PC-9 (cell line): ENCODE data around the gene CCDC150. TPM values are rescaled to one million over a fixed set of nuclear protein-coding genes. Genes with fewer than 3 reads are reported as not detected.

ENCODE experiments used
- BruUV-seq: library from RNA; stranded (reverse); fragments of 400-500 nt; replicated peaks from 2 replicates; lab custom pipeline; 2021; lab: Mats Ljungman, UMichigan
- CTCF ChIA-PET: fragments of 300-600 bp; sonication (Branson Sonifier 250); formaldehyde crosslinking; loops from one replicate; lab custom pipeline; 2022; ENCODE audit warnings: antibody characterized with exemption; lab: Charles Lee
- POLR2A ChIA-PET: fragments of 300-600 bp; sonication (Branson Sonifier 250); formaldehyde crosslinking; loops from one replicate; lab custom pipeline; 2022; ENCODE audit warnings: antibody characterized with exemption; ENCODE audit not compliant: unreplicated experiment; lab: Charles Lee
- DNase-seq, 2 experiments: peaks; one replicate each; pipeline versions ENCODE4 v3.0.0 to v3.0.0-alpha.2; 2015 to 2022; ENCODE audit warnings: mixed read lengths in 1 of 2
- H2AFZ ChIP-seq: fragments of 200-600 bp; sonication (generic); 2 replicates; pipeline ENCODE4 v1.8.1; 2017; ENCODE audit warnings: antibody characterized with exemption
- H3F3A ChIP-seq: fragments of 200-600 bp; sonication (generic); 2 replicates; pipeline ENCODE4 v1.8.1; 2017; ENCODE audit warnings: antibody characterized with exemption, mild to moderate bottlenecking, low read depth; ENCODE audit not compliant: insufficient read depth
- H3K27ac ChIP-seq: fragments of 200-600 bp; sonication (generic); 2 replicates; pipeline ENCODE4 v1.6.1; 2016; ENCODE audit warnings: mixed run types
- H3K27me3 ChIP-seq: fragments of 200-600 bp; sonication (generic); 2 replicates; pipeline ENCODE4 v1.6.1; 2016; ENCODE audit warnings: low read depth, mixed run types; ENCODE audit not compliant: insufficient read depth
- H3K36me3 ChIP-seq: fragments of 200-600 bp; sonication (generic); 2 replicates; pipeline ENCODE4 v1.6.1; 2016; ENCODE audit warnings: low read depth, mixed run types
- H3K4me1 ChIP-seq: fragments of 200-600 bp; sonication (generic); replicated peaks from 2 replicates; pipeline ENCODE4 v1.6.1; 2016; ENCODE audit warnings: mixed run types; ENCODE audit not compliant: insufficient read depth
- H3K4me2 ChIP-seq: fragments of 200-600 bp; sonication (generic); 2 replicates; pipeline ENCODE4 v1.6.1; 2017; ENCODE audit warnings: mixed run types
- H3K4me3 ChIP-seq: fragments of 200-600 bp; sonication (generic); 2 replicates; pipeline ENCODE4 v1.6.1; 2016; ENCODE audit warnings: mixed run types
- H3K79me2 ChIP-seq: fragments of 200-600 bp; sonication (generic); 2 replicates; pipeline ENCODE4 v1.6.1; 2017; ENCODE audit warnings: low read depth, mixed run types
- H3K9me2 ChIP-seq: fragments of 200-600 bp; sonication (generic); 2 replicates; pipeline ENCODE4 v1.8.1; 2017; ENCODE audit warnings: mild to moderate bottlenecking; ENCODE audit not compliant: insufficient read depth
- H3K9me3 ChIP-seq: fragments of 200-600 bp; sonication (generic); 2 replicates; pipeline ENCODE4 v1.8.1; 2016; ENCODE audit warnings: low read depth; ENCODE audit not compliant: insufficient read depth
- H4K20me1 ChIP-seq: fragments of 200-600 bp; sonication (generic); 2 replicates; pipeline ENCODE4 v1.8.1; 2017; ENCODE audit not compliant: insufficient read depth
- CTCF ChIP-seq: fragments of 200-600 bp; sonication (generic); conservative IDR thresholded peaks from 2 replicates; pipeline ENCODE4 v1.6.1; 2017; ENCODE audit warnings: mixed run types, antibody characterized with exemption, mild to moderate bottlenecking, moderate library complexity
- EZH2 ChIP-seq: fragments of 200-600 bp; sonication (generic); IDR thresholded peaks from 2 replicates; pipeline ENCODE4 v1.8.0; 2017; ENCODE audit warnings: antibody characterized with exemption, low read depth
- intact Hi-C: fragments of 100-400 bp; cut with micrococcal nuclease; formaldehyde crosslinking; loops from one replicate; pipeline ENCODE4 v1.10.0; 2022; ENCODE audit not compliant: unreplicated experiment
- total RNA-seq: library from RNA; stranded (reverse); gene quantifications from 2 replicates; pipeline ENCODE4 v1.2.3, GENCODE V29; 2021

The CCDC150 gene
- total RNA-seq, 1 experiment from 2014 or later = 9.8 TPM

GRCh38 chr2:196640031-196640548, 575 bp downstream of the CCDC150 start:
- Histone ChIP-seq H3K9me2 (no peaks in the 10 kb centered on the region), H2AFZ (peak overlapping the region; percentile 91), H3K9me3 (no peaks in the 10 kb centered on the region), H3K4me1 (peaks cover 8% of the 10 kb centered on the region), H4K20me1 (no peaks in the 10 kb centered on the region), H3K4me2 (peak overlapping the region; percentile 81), H3K27ac (no peak overlapping the region), H3K36me3 (no peaks in the 10 kb centered on the region), H3K4me3 (peak overlapping the region; percentile 91), H3K79me2 (0 out of 2 replicates have a peak, but pooled peaks cover 9% of the 10 kb centered on the region), H3F3A (no peaks in the 10 kb centered on the region), H3K27me3 (no peaks in the 10 kb centered on the region)
- ChIA-PET CTCF (no interaction called here), POLR2A (no interaction called here)
- TSS peak; percentile 40 for BruUV-seq
- no peak for TF ChIP-seq EZH2
- no peak for TF ChIP-seq CTCF
- DNase-seq = no peak
- intact Hi-C loops = no loop called here

GRCh38 chr2:196649202-196649601, 9.7 kb downstream of the CCDC150 start:
- no peaks in the 10 kb centered on the region for H3K9me2 ChIP-seq
- H2AFZ ChIP-seq = no peak overlapping the region
- no TSS peak for BruUV-seq
- 0 out of 2 replicates have a peak, but pooled peaks cover 5% of the 10 kb centered on the region for H3K9me3 ChIP-seq
- no peaks in the 10 kb centered on the region for H3K27me3 ChIP-seq
- H3K79me2 ChIP-seq = no peaks in the 10 kb centered on the region
- TF ChIP-seq CTCF (no peak), EZH2 (no peak)
- intact Hi-C loops = no loop called here
- no peak for DNase-seq
- H3K4me2 ChIP-seq = no peak overlapping the region
- no peaks in the 10 kb centered on the region for H3F3A ChIP-seq
- H4K20me1 ChIP-seq = no peaks in the 10 kb centered on the region
- CTCF ChIA-PET = no interaction called here
- no peak overlapping the region for H3K27ac ChIP-seq
- POLR2A ChIA-PET = no interaction called here
- H3K4me3 ChIP-seq = no peak overlapping the region
- H3K4me1 ChIP-seq = no peaks in the 10 kb centered on the region
- H3K36me3 ChIP-seq = 0 out of 2 replicates have a peak, but pooled peaks cover 2% of the 10 kb centered on the region

GRCh38 chr2:196651387-196652094, 12.0 kb downstream of the CCDC150 start:
- POLR2A ChIA-PET = no interaction called here
- intact Hi-C loops = no loop called here

More at GRCh38 chr2:196651387-196652094, 12.0 kb downstream of the CCDC150 start:
- no peaks in the 10 kb centered on the region for H3K9me2 ChIP-seq
- H3K27me3 ChIP-seq = no peaks in the 10 kb centered on the region
- no peak overlapping the region for H3K4me3 ChIP-seq
- CTCF ChIA-PET = no interaction called here
- no peak overlapping the region for H2AFZ ChIP-seq
- TF ChIP-seq EZH2 (no peak), CTCF (no peak)
- BruUV-seq = no TSS peak
- no peak overlapping the region for H3K27ac ChIP-seq
- H3K4me2 ChIP-seq = no peak overlapping the region
- no peak for DNase-seq
- 0 out of 2 replicates have a peak, but pooled peaks cover 2% of the 10 kb centered on the region for H3K36me3 ChIP-seq
- no peaks in the 10 kb centered on the region for H3F3A ChIP-seq
- H3K4me1 ChIP-seq = no peaks in the 10 kb centered on the region
- H3K9me3 ChIP-seq = 0 out of 2 replicates have a peak, but pooled peaks cover 5% of the 10 kb centered on the region
- H4K20me1 ChIP-seq = no peaks in the 10 kb centered on the region
- no peaks in the 10 kb centered on the region for H3K79me2 ChIP-seq
